SK-N-SH treated with all-trans-retinoic acid at 6 μM for 48 hours (cell line): ENCODE data around the gene MAB21L4.

Experiments
- ATAC-seq: fragments of 200-7000 bp; cut with Tn5 transposase; 3 replicates; pipeline ENCODE4 v1.9.1; 2020; ENCODE audit warnings: mild to moderate bottlenecking, moderate library complexity
- ARNTL ChIP-seq: fragments of 450-650 bp; formaldehyde crosslinking; IDR thresholded peaks from 2 replicates; pipeline ENCODE4 v1.5.0; 2020; ENCODE audit warnings: low read depth, mild to moderate bottlenecking, moderate library complexity, borderline replicate concordance
- BACH2 ChIP-seq: fragments of 250-450 bp; sonication (Bioruptor Pico); IDR thresholded peaks from 2 replicates; pipeline ENCODE4 v1.9.0; 2021; ENCODE audit warnings: mild to moderate bottlenecking, borderline replicate concordance
- CSDC2 ChIP-seq: fragments of 250-450 bp; sonication (Bioruptor Pico); IDR thresholded peaks from 2 replicates; pipeline ENCODE4 v1.5.0; 2020; ENCODE audit warnings: mild to moderate bottlenecking, moderate library complexity
- GLIS3 ChIP-seq: fragments of 250-450 bp; sonication (Bioruptor Pico); IDR thresholded peaks from 2 replicates; pipeline ENCODE4 v1.5.0; 2020; ENCODE audit warnings: mild to moderate bottlenecking, moderate library complexity
- ISL1 ChIP-seq: fragments of 250-450 bp; sonication (Bioruptor Pico); IDR thresholded peaks from 2 replicates; pipeline ENCODE4 v2.1.2; 2022; ENCODE audit warnings: mild to moderate bottlenecking, moderate library complexity
- PATZ1 ChIP-seq: fragments of 250-450 bp; sonication (Bioruptor Pico); IDR thresholded peaks from 2 replicates; pipeline ENCODE4 v1.8.0; 2020; ENCODE audit warnings: mild to moderate bottlenecking, moderate library complexity, borderline replicate concordance
- POU6F1 ChIP-seq: fragments of 250-450 bp; sonication (Bioruptor Pico); IDR thresholded peaks from 2 replicates; pipeline ENCODE4 v1.8.0; 2021; ENCODE audit warnings: low read depth, mild to moderate bottlenecking, moderate library complexity, borderline replicate concordance
- PPARA ChIP-seq: fragments of 250-450 bp; sonication (Bioruptor Pico); IDR thresholded peaks from 2 replicates; pipeline ENCODE4 v1.5.0; 2020; ENCODE audit warnings: mild to moderate bottlenecking, borderline replicate concordance
- RARB ChIP-seq: fragments of 250-450 bp; sonication (Bioruptor Pico); IDR thresholded peaks from 2 replicates; pipeline ENCODE4 v1.8.0; 2021; ENCODE audit warnings: mild to moderate bottlenecking, moderate library complexity
- SNAI2 ChIP-seq: fragments of 250-450 bp; sonication (Bioruptor Pico); IDR thresholded peaks from 2 replicates; pipeline ENCODE4 v1.5.0; 2020; ENCODE audit warnings: mild to moderate bottlenecking, moderate library complexity
- TCF4 ChIP-seq: fragments of 250-450 bp; sonication (Bioruptor Pico); IDR thresholded peaks from 2 replicates; pipeline ENCODE4 v1.8.0; 2021; ENCODE audit warnings: mild to moderate bottlenecking, moderate library complexity, borderline replicate concordance
- TOX ChIP-seq: fragments of 250-450 bp; sonication (Bioruptor Pico); IDR thresholded peaks from 2 replicates; pipeline ENCODE4 v1.8.0; 2021; ENCODE audit warnings: mild to moderate bottlenecking, moderate library complexity, borderline replicate concordance
- TSHZ2 ChIP-seq: fragments of 250-450 bp; sonication (Bioruptor Pico); IDR thresholded peaks from 2 replicates; pipeline ENCODE4 v1.5.0; 2020; ENCODE audit warnings: mild to moderate bottlenecking, moderate library complexity
- ZC3H10 ChIP-seq: fragments of 250-450 bp; sonication (Bioruptor Pico); IDR thresholded peaks from 2 replicates; pipeline ENCODE4 v1.5.1; 2021; ENCODE audit warnings: mild to moderate bottlenecking, moderate library complexity
- ZFP3 ChIP-seq: fragments of 250-450 bp; sonication (Bioruptor Pico); IDR thresholded peaks from 2 replicates; pipeline ENCODE4 v1.5.0; 2020; ENCODE audit warnings: mild to moderate bottlenecking, moderate library complexity
- ZNF70 ChIP-seq: fragments of 450-650 bp; formaldehyde crosslinking; IDR thresholded peaks from 2 replicates; pipeline ENCODE4 v1.5.0; 2020; ENCODE audit warnings: mild to moderate bottlenecking, moderate library complexity
- ZNF8 ChIP-seq: fragments of 450-650 bp; formaldehyde crosslinking; IDR thresholded peaks from 2 replicates; pipeline ENCODE4 v1.5.0; 2020; ENCODE audit warnings: mild to moderate bottlenecking, moderate library complexity
- TF ChIP-seq, protein P1 (sequence below): fragments of 250-450 bp; sonication (Bioruptor Pico); IDR thresholded peaks from 2 replicates; pipeline ENCODE4 v1.5.1; 2021; ENCODE audit warnings: mild to moderate bottlenecking, moderate library complexity

The MAB21L4 gene

GRCh38 chr2:240935103-240935876, 39.3 kb upstream of the MAB21L4 start (continued):
- TF ChIP-seq PATZ1 (CRISPR knock-in tag): no peak
- no peak for TF ChIP-seq SNAI2 (CRISPR knock-in tag)
- no peak for TF ChIP-seq POU6F1 (CRISPR knock-in tag)
- TF ChIP-seq TOX: no peak
- TF ChIP-seq ZFP3 (CRISPR knock-in tag): no peak
- no peak for TF ChIP-seq TCF4 (CRISPR knock-in tag)
- TF ChIP-seq BACH2 (CRISPR knock-in tag): no peak
- TF ChIP-seq ARNTL (CRISPR knock-in tag): no peak
- no peak for TF ChIP-seq RARB (CRISPR knock-in tag)
- TF ChIP-seq ZNF70 (CRISPR knock-in tag): no peak
- no peak for TF ChIP-seq CSDC2 (CRISPR knock-in tag)

DNA sequence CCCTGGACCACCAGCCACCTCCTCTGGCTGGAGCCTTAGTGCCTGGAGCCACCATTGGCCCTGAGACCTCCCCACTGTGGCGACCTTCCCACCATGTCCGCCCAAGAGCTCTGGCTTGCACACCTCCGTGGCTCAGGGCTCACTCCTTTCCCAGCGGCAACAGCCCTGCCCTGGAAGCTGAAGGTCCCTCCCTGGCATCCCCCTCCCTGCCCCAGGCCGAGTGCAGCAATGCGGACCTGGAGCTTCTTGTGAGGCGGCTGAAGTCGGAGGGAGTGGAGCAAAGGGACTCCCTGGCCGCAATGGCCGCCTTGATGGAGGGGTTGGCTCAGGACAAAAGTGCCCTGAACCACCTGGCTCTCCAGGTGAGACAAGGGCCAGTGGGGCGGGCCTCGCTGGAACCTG, 38.7 kb upstream of the MAB21L4 start:
- TF ChIP-seq, protein P1, sequence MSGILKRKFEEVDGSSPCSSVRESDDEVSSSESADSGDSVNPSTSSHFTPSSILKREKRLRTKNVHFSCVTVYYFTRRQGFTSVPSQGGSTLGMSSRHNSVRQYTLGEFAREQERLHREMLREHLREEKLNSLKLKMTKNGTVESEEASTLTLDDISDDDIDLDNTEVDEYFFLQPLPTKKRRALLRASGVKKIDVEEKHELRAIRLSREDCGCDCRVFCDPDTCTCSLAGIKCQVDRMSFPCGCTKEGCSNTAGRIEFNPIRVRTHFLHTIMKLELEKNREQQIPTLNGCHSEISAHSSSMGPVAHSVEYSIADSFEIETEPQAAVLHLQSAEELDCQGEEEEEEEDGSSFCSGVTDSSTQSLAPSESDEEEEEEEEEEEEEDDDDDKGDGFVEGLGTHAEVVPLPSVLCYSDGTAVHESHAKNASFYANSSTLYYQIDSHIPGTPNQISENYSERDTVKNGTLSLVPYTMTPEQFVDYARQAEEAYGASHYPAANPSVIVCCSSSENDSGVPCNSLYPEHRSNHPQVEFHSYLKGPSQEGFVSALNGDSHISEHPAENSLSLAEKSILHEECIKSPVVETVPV (CRISPR knock-in tag): no peak
- TF ChIP-seq PPARA (CRISPR knock-in tag) (no peak), GLIS3 (CRISPR knock-in tag) (no peak), POU6F1 (CRISPR knock-in tag) (no peak), TSHZ2 (CRISPR knock-in tag) (no peak), ISL1 (CRISPR knock-in tag) (no peak), ZNF8 (CRISPR knock-in tag) (no peak), ZFP3 (CRISPR knock-in tag) (no peak), ZC3H10 (CRISPR knock-in tag) (no peak)
- no peak for ATAC-seq

GRCh38 chr2:240933966-240934700, 38.2 kb upstream of the MAB21L4 start:
- TF ChIP-seq BACH2 (CRISPR knock-in tag): no peak
- ATAC-seq: no peak
